CD4-positive, alpha-beta T cell treated with Interferon gamma for 1 hour (primary cell): ENCODE results near the gene COX6A1.
A peak's percentile ranks its signal among the peaks of the same experiment; 100 is the strongest.

Experiments
- DNase-seq: peaks from one replicate; pipeline ENCODE4 v3.0.0-alpha.2; 2020

The COX6A1 gene

GRCh38 chr12:120437735-120438494 lies at the start of gene COX6A1:
Gene COX6A1, plus strand, starts transcription at chr12:120438113. Its CDS starts 14 bp downstream, at chr12:120438127.
- peak; percentile 99 for DNase-seq

DNA sequence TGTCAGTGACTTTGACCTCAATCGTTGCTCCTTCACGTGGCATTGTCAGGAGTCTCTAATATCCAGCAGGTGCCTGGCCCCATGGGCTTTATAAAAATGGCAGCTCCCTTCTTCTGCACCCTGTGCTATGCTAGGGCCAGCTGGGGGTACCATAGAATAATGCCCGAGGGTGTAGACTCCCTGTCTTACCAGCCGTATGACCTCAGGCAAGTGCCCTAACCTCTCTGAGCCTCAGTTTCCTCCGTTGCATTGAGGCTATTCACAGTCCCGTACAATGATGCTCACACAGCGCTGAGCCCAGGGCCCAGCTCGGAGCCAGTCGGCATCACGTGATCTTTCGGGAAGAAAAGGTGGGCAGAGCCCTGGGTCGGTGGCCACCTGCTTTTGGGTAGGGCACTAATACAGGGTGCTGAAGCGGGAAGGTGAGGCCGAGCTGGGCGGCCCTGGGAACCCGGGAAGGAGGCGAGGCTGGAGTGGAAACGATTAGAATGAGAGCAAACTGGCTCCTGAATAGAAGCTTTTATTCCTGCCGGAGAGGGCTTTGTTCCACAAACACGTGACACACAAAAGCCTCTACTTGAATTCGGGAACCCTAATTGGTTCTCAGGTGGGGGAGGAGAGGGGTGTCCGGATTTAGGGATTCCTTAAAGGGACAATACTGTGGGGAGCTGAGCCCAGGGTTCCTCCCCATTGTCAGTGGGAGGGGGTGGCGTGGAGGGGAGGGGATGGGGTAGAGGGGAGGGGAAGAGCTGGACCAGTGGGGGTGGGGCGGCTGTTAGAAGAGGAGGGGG lies 49.0 kb upstream of the COX6A1 start:
- DNase-seq, result no peak

DNA sequence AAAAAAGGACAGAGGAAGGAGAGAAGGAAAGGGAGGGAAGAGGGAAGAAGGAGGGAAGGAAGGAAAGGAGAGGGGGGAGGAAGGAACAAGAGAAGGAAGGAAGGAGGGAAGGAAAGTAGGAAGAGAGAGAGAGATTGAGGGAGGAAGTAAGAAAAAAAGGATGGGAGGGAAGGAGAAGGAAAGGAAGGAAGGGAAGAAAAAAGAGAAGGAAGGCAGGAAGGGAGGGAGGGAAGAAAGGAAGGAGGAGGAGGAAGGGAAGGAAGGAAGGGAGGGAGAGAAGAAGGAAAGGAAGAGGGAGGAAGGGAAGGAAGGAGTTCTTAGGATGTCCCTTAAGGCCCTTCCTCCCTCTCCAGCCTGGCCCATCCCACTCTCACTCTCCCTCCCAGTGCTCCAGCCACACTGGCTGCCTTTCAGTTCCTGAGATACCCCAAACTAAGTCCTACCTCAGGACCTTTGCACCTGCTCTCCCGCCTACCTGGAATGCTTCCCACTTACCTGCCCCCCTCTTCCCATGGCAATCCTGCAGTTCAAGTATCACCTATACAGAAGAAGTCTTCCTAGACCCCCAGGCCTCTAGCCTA lies 47.3 kb upstream of the COX6A1 start:
- no peak for DNase-seq

- no peak for DNase-seq
These were observed 43.2 kb upstream of the COX6A1 start for GRCh38 chr12:120394483-120395367.

- DNase-seq, result no peak
These were observed 39.9 kb upstream of the COX6A1 start for GRCh38 chr12:120397824-120398540.

GRCh38 chr12:120399531-120399930 lies 38.4 kb upstream of the COX6A1 start:
- no peak for DNase-seq

- DNase-seq, result no peak
These were observed 35.7 kb upstream of the COX6A1 start for GRCh38 chr12:120402217-120402616.

GRCh38 chr12:120403869-120404268 lies 34.0 kb upstream of the COX6A1 start:
- DNase-seq, result no peak

DNA sequence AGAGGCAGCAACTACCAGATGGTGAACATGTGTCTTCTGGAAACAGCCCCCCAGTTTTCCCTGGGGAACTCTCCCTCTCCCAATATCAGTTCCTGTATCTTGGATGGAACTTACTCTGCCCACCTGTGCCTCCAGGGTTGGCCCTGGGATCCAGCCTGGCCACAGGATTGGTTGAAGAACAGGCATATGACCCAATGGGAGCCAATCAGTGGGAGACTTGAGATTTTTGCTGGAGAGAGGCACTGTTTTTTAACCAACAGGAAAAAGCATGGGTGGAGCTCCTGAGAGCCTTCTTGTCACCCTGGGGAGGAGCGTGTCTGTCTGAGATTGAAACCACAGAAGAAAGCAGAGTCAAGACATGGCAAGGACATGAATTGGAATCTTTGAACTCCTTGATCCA lies 33.6 kb upstream of the COX6A1 start:
- DNase-seq, result no peak

DNA sequence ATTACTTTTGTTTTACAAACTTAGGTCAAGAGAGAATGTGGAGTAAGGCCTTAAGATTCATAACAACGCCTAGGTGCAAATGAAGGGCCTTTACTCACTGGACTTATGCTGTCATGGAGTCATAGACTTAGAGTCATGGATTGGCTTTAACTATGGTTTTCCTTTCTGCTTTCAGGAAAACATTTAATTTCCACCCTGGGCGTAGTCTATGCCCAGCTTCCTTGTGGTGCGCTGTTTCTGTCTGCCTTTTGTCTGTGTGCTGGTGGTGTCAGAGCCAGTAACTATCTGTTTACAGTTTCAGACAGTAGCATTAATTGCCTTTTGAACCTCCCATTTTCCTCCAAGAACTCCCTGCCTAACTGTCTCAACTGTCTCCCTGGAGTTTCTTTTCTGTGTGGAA lies 31.8 kb upstream of the COX6A1 start:
- DNase-seq, result no peak

- no peak for DNase-seq
These were observed 31.4 kb upstream of the COX6A1 start for GRCh38 chr12:120406553-120406952.

GRCh38 chr12:120408771-120409170 lies 29.1 kb upstream of the COX6A1 start:
- no peak for DNase-seq

- no peak for DNase-seq
These were observed 25.5 kb upstream of the COX6A1 start for GRCh38 chr12:120412421-120412820.

- DNase-seq, result no peak
These were observed 23.8 kb upstream of the COX6A1 start for GRCh38 chr12:120413901-120414695.

DNA sequence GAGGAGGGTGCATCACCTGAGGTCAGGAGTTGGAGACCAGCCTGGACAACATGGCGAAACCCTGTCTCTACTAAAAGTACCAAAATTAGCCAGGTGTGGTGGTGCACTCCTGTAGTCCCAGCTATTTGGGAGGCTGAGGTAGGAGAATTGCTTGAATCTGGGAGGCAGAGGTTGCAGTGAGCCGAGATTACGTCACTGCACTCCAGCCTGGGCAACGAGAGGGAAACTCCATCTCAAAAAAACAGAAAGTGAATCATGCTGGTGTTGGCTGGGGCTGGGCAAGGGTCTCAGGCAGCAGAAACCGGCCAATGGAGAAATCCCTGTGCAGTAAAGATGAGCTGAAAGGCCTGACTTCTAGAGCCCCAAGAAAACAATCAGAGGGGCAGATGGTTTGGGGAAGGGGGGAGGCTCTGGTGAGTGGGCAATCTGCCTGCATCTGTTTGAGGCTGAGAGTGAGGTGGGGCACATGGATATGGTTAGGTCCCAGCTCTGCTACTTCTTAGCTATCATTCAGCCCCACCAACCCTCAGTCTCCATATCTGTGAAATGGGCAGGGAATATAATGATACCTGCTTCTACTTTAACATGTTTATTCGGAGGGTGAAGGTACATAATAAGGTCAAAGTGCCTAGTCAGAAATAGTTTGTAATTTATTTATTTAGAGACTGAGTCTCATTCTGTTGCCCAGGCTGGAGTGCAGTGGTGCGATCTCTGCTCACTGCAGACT lies 21.3 kb upstream of the COX6A1 start:
- DNase-seq, result no peak

- DNase-seq, result no peak
These were observed 19.9 kb upstream of the COX6A1 start for GRCh38 chr12:120417917-120418580.

DNA sequence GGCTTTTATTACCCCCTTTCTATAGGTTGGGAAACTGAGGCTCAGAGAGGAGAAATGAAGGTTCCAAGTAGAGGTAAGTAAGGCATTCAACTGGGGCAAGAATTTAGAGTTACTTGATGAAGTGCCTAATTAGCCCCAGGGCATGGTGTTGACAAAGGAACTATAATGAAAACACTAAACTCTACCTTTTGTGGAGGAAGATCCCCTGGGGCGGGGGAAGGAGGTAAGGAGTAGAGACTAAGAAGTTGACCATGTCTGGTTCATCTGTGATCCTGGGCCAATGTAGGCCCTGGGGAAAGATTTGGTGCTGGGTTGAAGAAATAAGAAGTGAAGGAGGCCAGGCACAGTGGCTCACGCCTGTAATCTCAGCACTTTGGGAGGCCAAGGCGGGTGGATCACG lies 16.2 kb upstream of the COX6A1 start:
- no peak for DNase-seq

DNA sequence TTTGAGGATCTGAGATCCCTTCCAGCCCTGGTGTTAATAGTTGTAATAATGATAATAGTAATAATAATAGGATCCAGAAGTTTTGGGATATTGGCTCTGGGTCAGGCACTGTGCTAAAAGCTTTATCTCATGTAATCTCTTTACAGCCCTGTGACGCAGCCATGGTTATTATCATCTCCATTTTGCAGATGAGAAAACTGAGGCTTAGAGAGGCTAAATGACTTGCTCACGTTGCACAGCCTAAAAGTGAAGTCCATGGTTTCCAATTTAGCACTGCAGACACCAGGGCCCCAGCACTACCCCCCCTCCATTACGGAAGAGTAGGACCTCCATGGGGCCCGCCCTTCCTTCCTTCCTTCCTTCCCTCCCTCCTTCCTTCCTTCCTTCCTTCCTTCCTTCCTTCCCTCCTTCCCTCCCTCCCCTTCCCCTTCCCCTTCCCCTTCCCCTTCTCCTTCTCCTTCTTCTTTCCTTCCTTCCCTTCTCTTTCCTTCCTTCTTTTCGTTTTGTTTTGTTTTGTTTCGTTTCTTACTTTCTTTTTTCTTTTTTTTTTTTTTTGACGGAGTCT lies 14.9 kb upstream of the COX6A1 start:
- DNase-seq, result no peak

GRCh38 chr12:120425797-120426196 lies 12.1 kb upstream of the COX6A1 start:
- DNase-seq, result no peak
